Endodermal cell (in vitro differentiated cells): Measurements from ENCODE around the gene LRFN2. TPM values are rescaled to one million over a fixed set of nuclear protein-coding genes. Genes with fewer than 3 reads are reported as not detected.

Source experiments
- DNase-seq: peaks from one replicate; pipeline ENCODE4 v3.0.0-alpha.2; 2017
- H3K27ac ChIP-seq: 2 replicates; pipeline ENCODE4 v1.5.1; 2013; ENCODE audit warnings: mild to moderate bottlenecking, low read depth, low read length, moderate library complexity
- H3K27me3 ChIP-seq: 2 replicates; pipeline ENCODE4 v1.6.1; 2013; ENCODE audit warnings: mild to moderate bottlenecking, low read length, moderate library complexity; ENCODE audit not compliant: insufficient read depth, control insufficient read depth, poor library complexity, severe bottlenecking
- H3K36me3 ChIP-seq: 2 replicates; pipeline ENCODE4 v1.7.0; 2013; ENCODE audit warnings: mild to moderate bottlenecking, low read length, moderate library complexity; ENCODE audit not compliant: control insufficient read depth, insufficient read depth
- H3K4me1 ChIP-seq: one replicate; pipeline ENCODE4 v1.7.0; 2013; ENCODE audit warnings: low read length; ENCODE audit not compliant: control insufficient read depth, insufficient read depth
- H3K4me3 ChIP-seq: 2 replicates; pipeline ENCODE4 v1.5.1; 2013; ENCODE audit warnings: mild to moderate bottlenecking, low read length, moderate library complexity
- H3K9ac ChIP-seq: 2 replicates; pipeline ENCODE4 v1.6.1; 2013; ENCODE audit warnings: mild to moderate bottlenecking, low read length, moderate library complexity; ENCODE audit not compliant: poor library complexity, severe bottlenecking; ENCODE audit errors: extremely low read depth
- H3K9me3 ChIP-seq: 2 replicates; pipeline ENCODE4 v1.6.1; 2013; ENCODE audit warnings: mild to moderate bottlenecking, low read length, moderate library complexity; ENCODE audit not compliant: control insufficient read depth
- H3K27ac Mint-ChIP-seq: 2 replicates; pipeline ENCODE4 v1.8.0; 2020; ENCODE audit warnings: mixed read lengths
- H3K27me3 Mint-ChIP-seq: 2 replicates; pipeline ENCODE4 v1.8.0; 2021; ENCODE audit warnings: mild to moderate bottlenecking, mixed read lengths; ENCODE audit not compliant: insufficient read depth
- H3K36me3 Mint-ChIP-seq: 2 replicates; pipeline ENCODE4 v1.8.0; 2020; ENCODE audit warnings: low read depth, mixed read lengths
- H3K4me1 Mint-ChIP-seq: 2 replicates; pipeline ENCODE4 v1.8.0; 2020; ENCODE audit warnings: mixed read lengths
- H3K4me3 Mint-ChIP-seq: 2 replicates; pipeline ENCODE4 v1.8.0; 2020; ENCODE audit warnings: mild to moderate bottlenecking, moderate library complexity, mixed read lengths
- H3K9me3 Mint-ChIP-seq: 2 replicates; pipeline ENCODE4 v1.8.0; 2020; ENCODE audit warnings: mild to moderate bottlenecking, mixed read lengths
- CTCF ChIP-seq: fragments of 200-600 bp; sonication (generic); conservative IDR thresholded peaks from 2 replicates; pipeline ENCODE4 v1.5.0; 2021; ENCODE audit warnings: antibody characterized with exemption, mild to moderate bottlenecking
- WGBS, 2 experiments: methylation state at CpG; one replicate each; pipeline versions ENCODE4 v1.1.5 to v1.1.7; 2013; ENCODE audit warnings: missing lambda C conversion rate in 2 of 2, mixed read lengths in 1 of 2; ENCODE audit not compliant: insufficient coverage in 1 of 2, insufficient read length in 1 of 2; 5-methylcytosine and 5-hydroxymethylcytosine counted together
- total RNA-seq, 2 donors: library from RNA; stranded (reverse); fragmentation: NEBNext Ultra II Directional in 1 of 2; extraction: Animal tissue kit (Norgen Biotek cat#: 25700) in 1 of 2; gene quantifications; 2 replicates in 1 of 2; 3 replicates in 1 of 2; pipeline ENCODE4 v1.2.1, GENCODE V29; 2021

LRFN2 gene
- total RNA-seq, 2 donors from 2014 or later, result 0.15 TPM; not detected in 1

- Histone ChIP-seq H3K27me3 (no peaks in the 10 kb centered on the region), H3K27ac (no peak overlapping the region), H3K36me3 (no peaks in the 10 kb centered on the region), H3K4me3 (no peak overlapping the region), H3K4me1 (peaks cover 7% of the 10 kb centered on the region), H3K9ac (no peak overlapping the region), H3K9me3 (no peaks in the 10 kb centered on the region)
- TF ChIP-seq CTCF, result no peak
- Mint-ChIP-seq H3K4me1 (peaks cover 31% of the 10 kb centered on the region), H3K4me3 (no peak overlapping the region), H3K27me3 (no peaks in the 10 kb centered on the region), H3K9me3 (no peaks in the 10 kb centered on the region), H3K27ac (no peak overlapping the region), H3K36me3 (no peaks in the 10 kb centered on the region)
- DNase-seq, result no peak
- WGBS, 2 experiments, result 70 to 83% methylated on average over 2 to 8 of the region's 8 CpGs
These were observed 32.1 kb downstream of the LRFN2 start for GRCh38 chr6:40555092-40555491.

DNA sequence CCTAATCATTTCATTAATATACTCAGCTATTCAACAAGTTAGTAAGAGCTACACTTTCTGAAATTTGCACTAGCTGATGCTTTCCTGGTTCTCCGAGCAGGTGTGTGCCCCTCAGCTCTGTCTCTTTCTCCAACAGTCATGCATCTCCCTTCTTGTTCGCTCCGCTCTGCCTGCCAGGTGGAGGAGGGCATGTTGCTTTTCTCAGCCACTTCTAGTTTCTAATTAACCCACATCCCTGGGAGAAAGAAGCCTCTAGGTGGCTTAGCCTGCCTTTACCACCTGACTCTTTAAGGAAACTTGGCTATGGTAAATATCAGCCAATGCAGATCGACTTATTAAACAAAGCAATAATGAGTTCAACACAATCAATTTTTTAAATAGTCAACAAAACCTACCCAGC is 34.2 kb downstream of the LRFN2 start:
- no peak for DNase-seq
- Mint-ChIP-seq H3K9me3 (no peaks in the 10 kb centered on the region), H3K27me3 (no peaks in the 10 kb centered on the region), H3K4me3 (no peak overlapping the region), H3K27ac (no peak overlapping the region), H3K36me3 (no peaks in the 10 kb centered on the region), H3K4me1 (peaks cover 11% of the 10 kb centered on the region)
- H3K4me1 ChIP-seq, result no peaks in the 10 kb centered on the region
- H3K4me3 ChIP-seq, result no peak overlapping the region
- WGBS, 2 experiments, result 92 to 93% methylated on average over 4 of the region's 4 CpGs
- H3K9ac ChIP-seq, result no peak overlapping the region
- H3K9me3 ChIP-seq, result no peaks in the 10 kb centered on the region
- H3K27me3 ChIP-seq, result no peaks in the 10 kb centered on the region
- TF ChIP-seq CTCF, result peak; percentile 42
- no peaks in the 10 kb centered on the region for H3K36me3 ChIP-seq
- H3K27ac ChIP-seq, result no peak overlapping the region

GRCh38 chr6:40551966-40552505 is 35.1 kb downstream of the LRFN2 start:
- no peak overlapping the region for H3K27ac Mint-ChIP-seq
- H3K4me3 ChIP-seq, result no peak overlapping the region

More at GRCh38 chr6:40551966-40552505, 35.1 kb downstream of the LRFN2 start:
- no peaks in the 10 kb centered on the region for H3K9me3 Mint-ChIP-seq
- no peaks in the 10 kb centered on the region for H3K36me3 Mint-ChIP-seq
- no peak overlapping the region for H3K4me3 Mint-ChIP-seq
- Histone ChIP-seq H3K36me3 (no peaks in the 10 kb centered on the region), H3K27me3 (no peaks in the 10 kb centered on the region), H3K27ac (no peak overlapping the region), H3K4me1 (no peaks in the 10 kb centered on the region), H3K9me3 (no peaks in the 10 kb centered on the region), H3K9ac (no peak overlapping the region)
- DNase-seq, result no peak
- H3K27me3 Mint-ChIP-seq, result no peaks in the 10 kb centered on the region
- WGBS, 2 experiments, result 82 to 92% methylated on average over 3 to 4 of the region's 4 CpGs
- no peak for TF ChIP-seq CTCF
- peaks cover 11% of the 10 kb centered on the region for H3K4me1 Mint-ChIP-seq
